ENCODE data around the gene PGR.

PGR gene

DNA sequence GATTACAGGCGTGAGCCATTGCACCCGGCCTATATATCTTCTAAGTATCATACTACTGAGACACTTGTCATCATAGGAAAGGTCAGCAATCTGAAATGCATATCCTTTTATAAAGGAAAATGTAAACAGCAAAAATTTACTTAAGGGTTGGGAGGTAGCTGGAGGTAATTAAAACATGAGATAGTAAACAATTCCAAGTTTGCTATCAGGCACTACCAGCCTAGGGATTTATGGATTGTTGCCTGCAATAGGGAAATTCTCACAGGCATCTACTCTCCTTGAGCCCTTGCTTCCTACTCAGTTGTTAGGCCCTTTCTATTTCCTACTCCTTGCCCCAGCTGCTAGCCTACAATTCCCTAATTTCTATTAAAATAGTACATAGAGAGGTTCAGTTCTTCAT lies 16.1 kb downstream of the PGR start:
- DNase-seq (ENCODE audit: low read depth, low spot score): no peak
- ChIA-PET CTCF (no interaction called here), POLR2A (no interaction called here)
- TF ChIP-seq, protein P1, sequence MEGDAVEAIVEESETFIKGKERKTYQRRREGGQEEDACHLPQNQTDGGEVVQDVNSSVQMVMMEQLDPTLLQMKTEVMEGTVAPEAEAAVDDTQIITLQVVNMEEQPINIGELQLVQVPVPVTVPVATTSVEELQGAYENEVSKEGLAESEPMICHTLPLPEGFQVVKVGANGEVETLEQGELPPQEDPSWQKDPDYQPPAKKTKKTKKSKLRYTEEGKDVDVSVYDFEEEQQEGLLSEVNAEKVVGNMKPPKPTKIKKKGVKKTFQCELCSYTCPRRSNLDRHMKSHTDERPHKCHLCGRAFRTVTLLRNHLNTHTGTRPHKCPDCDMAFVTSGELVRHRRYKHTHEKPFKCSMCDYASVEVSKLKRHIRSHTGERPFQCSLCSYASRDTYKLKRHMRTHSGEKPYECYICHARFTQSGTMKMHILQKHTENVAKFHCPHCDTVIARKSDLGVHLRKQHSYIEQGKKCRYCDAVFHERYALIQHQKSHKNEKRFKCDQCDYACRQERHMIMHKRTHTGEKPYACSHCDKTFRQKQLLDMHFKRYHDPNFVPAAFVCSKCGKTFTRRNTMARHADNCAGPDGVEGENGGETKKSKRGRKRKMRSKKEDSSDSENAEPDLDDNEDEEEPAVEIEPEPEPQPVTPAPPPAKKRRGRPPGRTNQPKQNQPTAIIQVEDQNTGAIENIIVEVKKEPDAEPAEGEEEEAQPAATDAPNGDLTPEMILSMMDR (IDR thresholded peaks at IDR 0.05; ENCODE audit: insufficient read depth, low read length, missing control alignments): no peak
- no peak overlapping the region for H3K4me3 ChIP-seq (ENCODE audit: low read depth, low read length)

DNA sequence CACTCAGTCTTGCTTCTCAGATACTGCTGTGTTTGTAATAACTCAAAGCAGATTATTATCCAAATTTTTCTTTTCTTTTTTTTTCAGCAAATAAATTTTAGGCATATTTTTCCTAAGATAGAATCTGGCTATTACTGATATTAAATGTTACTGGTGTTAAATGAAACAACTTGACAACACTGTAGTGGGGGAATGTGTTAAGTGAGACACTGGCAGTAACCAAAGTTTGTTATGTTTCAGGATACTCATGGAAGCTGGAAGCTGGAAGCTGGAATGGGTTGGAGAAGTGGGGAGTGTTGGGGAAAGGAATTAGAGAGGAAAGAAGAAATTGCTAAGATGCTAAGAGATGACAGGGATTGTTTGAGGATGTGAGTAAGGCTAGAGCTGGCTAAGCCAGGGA lies 24.9 kb downstream of the PGR start:
- H3K4me3 ChIP-seq (ENCODE audit: low read depth, low read length): no peak overlapping the region
- POLR2A ChIA-PET: no interaction called here
- TF ChIP-seq, protein P1 (IDR thresholded peaks at IDR 0.05; ENCODE audit: insufficient read depth, low read length, missing control alignments): no peak
- DNase-seq (ENCODE audit: low read depth, low spot score): no peak
- CTCF ChIA-PET: no interaction called here

DNA sequence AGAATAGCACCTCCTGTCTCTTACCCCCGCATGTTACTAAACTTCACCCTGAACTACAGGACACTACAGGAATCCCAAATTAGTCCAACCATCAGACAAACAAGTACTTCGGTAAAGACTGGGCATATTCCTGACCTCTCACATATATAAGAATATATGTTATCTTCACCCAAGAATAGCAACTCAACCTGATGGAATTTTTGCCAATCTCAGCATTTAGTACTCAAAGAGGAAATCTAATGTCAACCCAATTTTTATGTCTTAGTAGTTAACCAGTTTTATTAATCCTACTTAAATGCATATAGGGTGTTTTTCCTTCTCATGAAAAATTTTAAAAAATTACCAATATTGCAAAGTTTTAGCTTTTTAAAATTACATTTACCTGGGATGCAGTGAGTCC lies 26.2 kb downstream of the PGR start:
- no peak overlapping the region for H3K4me3 ChIP-seq (ENCODE audit: low read depth, low read length)
- TF ChIP-seq, protein P1 (IDR thresholded peaks at IDR 0.05; ENCODE audit: insufficient read depth, low read length, missing control alignments): no peak
- CTCF ChIA-PET: no interaction called here
- POLR2A ChIA-PET: no interaction called here
- no peak for DNase-seq (ENCODE audit: low read depth, low spot score)

DNA sequence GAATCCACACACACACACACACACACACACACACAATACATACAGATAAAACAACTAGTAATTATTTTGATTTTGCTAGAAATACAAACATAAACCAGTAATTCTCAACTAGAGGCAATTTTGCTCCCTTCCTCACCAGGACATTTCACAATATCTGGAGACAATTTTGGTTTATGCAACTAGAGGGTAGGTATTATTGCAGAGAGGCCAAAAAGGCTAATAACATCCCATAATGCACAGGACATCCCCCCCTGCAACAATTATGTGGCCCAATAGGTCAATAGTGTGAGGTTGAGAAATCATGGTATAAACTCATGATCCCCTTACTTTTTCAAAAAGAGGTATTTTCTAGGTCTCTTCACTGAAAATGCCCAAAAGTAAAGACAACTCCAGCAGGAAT lies 29.0 kb downstream of the PGR start:
- TF ChIP-seq, protein P1 (IDR thresholded peaks at IDR 0.05; ENCODE audit: insufficient read depth, low read length, missing control alignments): no peak
- ChIA-PET POLR2A (no interaction called here), CTCF (no interaction called here)
- H3K4me3 ChIP-seq (ENCODE audit: low read depth, low read length): no peak overlapping the region
- no peak for DNase-seq (ENCODE audit: low read depth, low spot score)

- DNase-seq (ENCODE audit: low read depth, low spot score): no peak
- ChIA-PET POLR2A (no interaction called here), CTCF (no interaction called here)
- TF ChIP-seq, protein P1 (IDR thresholded peaks at IDR 0.05; ENCODE audit: insufficient read depth, low read length, missing control alignments): no peak
- H3K4me3 ChIP-seq (ENCODE audit: low read depth, low read length): no peak overlapping the region
These were observed 33.4 kb downstream of the PGR start for GRCh38 chr11:101096036-101096704.

- TF ChIP-seq, protein P1 (IDR thresholded peaks at IDR 0.05; ENCODE audit: insufficient read depth, low read length, missing control alignments): no peak
- DNase-seq (ENCODE audit: low read depth, low spot score): no peak
- ChIA-PET POLR2A (no interaction called here), CTCF (no interaction called here)
- H3K4me3 ChIP-seq (ENCODE audit: low read depth, low read length): no peak overlapping the region
These were observed 37.8 kb downstream of the PGR start for GRCh38 chr11:101091781-101092180.
